GM12873 (cell line): ENCODE data around the gene CAPN8.

Experiments
- CTCF ChIP-seq: IDR thresholded peaks from 2 replicates; pipeline ENCODE4 v1.5.1; 2012; ENCODE audit warnings: low read depth, mild to moderate bottlenecking, moderate library complexity, low read length, control low read depth; ENCODE audit not compliant: insufficient read depth; ENCODE audit errors: missing control alignments

The CAPN8 gene

GRCh38 chr1:223508796-223509195 lies 156.7 kb downstream of the CAPN8 start:
- TF ChIP-seq CTCF, result no peak

DNA sequence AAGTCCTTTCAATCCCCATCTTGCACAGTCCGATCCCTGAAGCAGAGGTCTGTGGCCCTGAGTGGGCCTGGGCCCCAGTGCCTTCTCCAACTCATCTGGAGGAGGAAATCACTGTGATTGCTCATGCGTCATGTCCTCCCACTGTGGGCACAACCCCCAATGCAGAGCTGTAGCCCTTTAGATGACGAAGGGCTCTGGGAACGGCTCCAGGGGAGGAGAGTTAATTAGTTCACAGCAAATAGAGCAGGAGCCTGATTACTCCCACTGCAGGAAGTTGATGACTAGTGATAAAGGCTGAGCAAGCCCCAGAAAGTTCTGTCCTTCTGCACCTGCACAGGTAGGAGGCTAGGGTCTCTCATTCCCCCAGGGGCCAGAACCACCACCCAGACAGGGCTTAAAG lies 160.8 kb downstream of the CAPN8 start:
- TF ChIP-seq CTCF, result no peak

DNA sequence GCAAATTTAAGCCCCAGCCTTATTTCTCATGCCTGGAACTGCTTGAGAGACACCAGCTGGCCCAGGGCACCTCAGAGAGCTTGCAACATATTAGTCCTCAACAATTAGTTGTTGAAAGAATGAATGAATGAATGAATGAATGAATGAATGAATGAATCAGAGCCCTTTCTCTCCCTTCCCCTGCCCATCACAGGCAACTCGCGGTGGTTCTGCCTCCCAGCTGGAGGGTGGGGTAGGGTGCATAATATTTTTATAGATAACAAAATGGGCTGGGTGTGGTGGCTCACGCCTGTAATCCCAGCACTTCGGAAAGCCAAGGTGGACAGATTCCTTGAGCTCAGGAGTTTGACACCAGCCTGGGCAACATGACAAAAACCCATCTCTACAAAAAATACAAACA lies 162.2 kb downstream of the CAPN8 start:
- no peak for TF ChIP-seq CTCF

DNA sequence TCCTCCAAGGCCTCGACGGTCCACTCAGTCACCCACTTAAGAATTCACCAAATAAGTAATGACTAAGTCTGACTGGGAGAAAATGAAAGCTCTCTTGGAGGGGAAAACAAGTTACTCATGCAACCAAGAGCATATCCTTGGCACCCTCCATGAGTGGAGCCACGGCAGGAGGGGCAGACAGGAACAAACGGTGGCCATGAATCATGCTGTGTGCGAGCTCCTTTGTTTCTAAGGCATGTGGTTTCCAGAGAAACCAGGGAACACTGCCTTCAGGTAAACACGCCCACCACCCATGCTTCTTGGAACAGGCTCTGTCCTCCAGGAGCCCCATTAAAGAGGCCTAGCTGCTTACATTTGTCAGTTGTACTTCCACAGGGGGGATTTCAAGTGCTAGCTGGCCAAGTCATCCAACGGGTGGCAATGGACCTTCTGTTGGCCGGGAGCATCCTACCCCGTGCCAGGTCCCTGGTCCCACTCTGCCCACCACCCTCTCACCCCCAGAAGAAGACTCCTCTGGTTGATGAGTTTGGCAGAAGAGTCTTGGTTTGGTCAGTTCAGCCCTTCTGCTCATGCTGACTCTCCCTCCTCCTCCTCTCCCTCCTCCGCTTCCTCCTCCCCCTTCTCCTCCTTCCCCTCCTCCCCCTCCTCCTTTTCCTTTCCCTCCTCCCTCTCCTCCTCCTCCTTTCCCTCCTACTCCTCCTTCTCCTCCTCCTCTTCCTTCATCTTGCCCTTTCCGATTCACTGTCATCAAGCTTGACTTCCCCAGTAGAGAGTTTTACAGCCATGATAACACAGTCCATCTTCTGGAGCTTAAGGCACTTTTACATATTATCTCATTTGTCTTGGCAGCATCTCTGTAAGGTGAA lies 164.7 kb downstream of the CAPN8 start:
- TF ChIP-seq CTCF, result no peak

DNA sequence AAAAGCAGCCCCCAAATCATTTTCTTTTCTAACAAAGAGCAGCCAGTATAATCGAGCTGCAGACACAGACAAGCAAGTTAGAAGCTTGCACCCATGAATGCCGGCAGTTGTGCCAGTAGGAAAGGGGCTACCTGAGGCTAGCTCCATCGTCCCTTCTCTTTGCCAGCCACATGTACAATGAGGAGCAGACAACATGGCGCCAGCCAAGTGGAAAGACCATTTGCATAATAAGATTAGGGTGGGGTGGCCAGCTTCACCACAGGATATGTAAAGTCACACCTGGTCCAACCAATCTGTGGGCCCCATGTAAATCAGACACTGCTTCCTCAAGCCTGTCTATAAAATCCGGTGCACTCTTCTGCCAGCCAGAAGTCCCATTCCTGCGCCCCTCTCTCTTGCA lies 168.6 kb downstream of the CAPN8 start:
- TF ChIP-seq CTCF, result no peak

GRCh38 chr1:223494926-223495645 lies 170.4 kb downstream of the CAPN8 start:
- no peak for TF ChIP-seq CTCF

- no peak for TF ChIP-seq CTCF
These were observed 173.5 kb downstream of the CAPN8 start for GRCh38 chr1:223492044-223492443.
